Measurements from ENCODE around the gene ANKS1B. TPM values are rescaled to one million over a fixed set of nuclear protein-coding genes. Genes with fewer than 3 reads are reported as not detected.

The ANKS1B gene
- total and polyA plus RNA-seq, 11 donors: 0.62 to 5.8 (median 1.8) TPM

GRCh38 chr12:99281277-99281676 is 703.5 kb downstream of the ANKS1B start:
- Histone ChIP-seq H3K36me3 (no peaks in the 10 kb centered on the region), H3K4me3 (no peak overlapping the region), H3K9me3 (peaks cover 0 to 7% (median 0%) of the 10 kb centered on the region in 12 donors), H3K27ac (no peak overlapping the region), H3K27me3 (no peaks in the 10 kb centered on the region), H3K4me1 (no peaks in the 10 kb centered on the region)
- WGBS, 4 donors: 50 to 63% (median 57%) methylated on average over 2 of the region's 2 CpGs
- TF ChIP-seq CTCF (IDR thresholded peaks at IDR 0.05): no peak
- TF ChIP-seq POLR2A (IDR thresholded peaks at IDR 0.05): no peak
- intact Hi-C loops (cut with DNase I): no loop called here
- ATAC-seq: no peak
- DNase-seq: no peak

- Histone ChIP-seq H3K4me3 (no peak overlapping the region), H3K27me3 (no peaks in the 10 kb centered on the region), H3K27ac (no peak overlapping the region), H3K4me1 (no peaks in the 10 kb centered on the region), H3K36me3 (no peaks in the 10 kb centered on the region), H3K9me3 (peaks cover 0 to 24% (median 3%) of the 10 kb centered on the region in 12 donors)
- ATAC-seq (no peak), DNase-seq (no peak)
- TF ChIP-seq CTCF (IDR thresholded peaks at IDR 0.05) (no peak), POLR2A (IDR thresholded peaks at IDR 0.05) (no peak)
- intact Hi-C loops (cut with DNase I): no loop called here
- WGBS, 4 donors: 65 to 72% (median 66%) methylated on average over 2 of the region's 2 CpGs
These were observed 705.8 kb downstream of the ANKS1B start for GRCh38 chr12:99278899-99279298.

- Histone ChIP-seq H3K27ac (no peak overlapping the region), H3K9me3 (peaks cover 0 to 24% (median 3%) of the 10 kb centered on the region in 12 donors), H3K27me3 (no peaks in the 10 kb centered on the region), H3K4me1 (no peaks in the 10 kb centered on the region), H3K4me3 (no peak overlapping the region), H3K36me3 (no peaks in the 10 kb centered on the region)
- no peak for DNase-seq
- WGBS, 4 donors: 75 to 83% (median 82%) methylated on average over 5 of the region's 5 CpGs
- intact Hi-C loops (cut with DNase I): no loop called here
- TF ChIP-seq CTCF (IDR thresholded peaks at IDR 0.05): no peak
- no peak for ATAC-seq
These were observed 707.0 kb downstream of the ANKS1B start for GRCh38 chr12:99277591-99278379.

- peaks cover 0 to 30% (median 2%) of the 10 kb centered on the region in 12 donors for H3K9me3 ChIP-seq
- no peaks in the 10 kb centered on the region for H3K36me3 ChIP-seq
- no peaks in the 10 kb centered on the region for H3K4me1 ChIP-seq
- H3K4me3 ChIP-seq: no peak overlapping the region
- TF ChIP-seq CTCF (IDR thresholded peaks at IDR 0.05) (no peak), POLR2A (IDR thresholded peaks at IDR 0.05) (no peak)
- H3K27ac ChIP-seq: no peak overlapping the region
- no peaks in the 10 kb centered on the region for H3K27me3 ChIP-seq
- DNase-seq (no peak), ATAC-seq (no peak)
- 63 to 70% (median 67%) methylated on average over 3 of the region's 3 CpGs for WGBS, 4 donors
- intact Hi-C loops (cut with DNase I): no loop called here
These were observed 713.7 kb downstream of the ANKS1B start for GRCh38 chr12:99271071-99271470.
